GM19372 (cell line): ENCODE measurements around the gene NSD2.

Experiments used
- ATAC-seq: cut with Tn5 transposase; IDR thresholded peaks from one replicate; pipeline ENCODE4 v1.9.1; 2021; ENCODE audit warnings: mild to moderate bottlenecking, low read depth, moderate library complexity; ENCODE audit not compliant: unreplicated experiment

NSD2 gene

GRCh38 chr4:1938027-1938426 lies 66.8 kb downstream of the NSD2 start:
- no peak for ATAC-seq

DNA sequence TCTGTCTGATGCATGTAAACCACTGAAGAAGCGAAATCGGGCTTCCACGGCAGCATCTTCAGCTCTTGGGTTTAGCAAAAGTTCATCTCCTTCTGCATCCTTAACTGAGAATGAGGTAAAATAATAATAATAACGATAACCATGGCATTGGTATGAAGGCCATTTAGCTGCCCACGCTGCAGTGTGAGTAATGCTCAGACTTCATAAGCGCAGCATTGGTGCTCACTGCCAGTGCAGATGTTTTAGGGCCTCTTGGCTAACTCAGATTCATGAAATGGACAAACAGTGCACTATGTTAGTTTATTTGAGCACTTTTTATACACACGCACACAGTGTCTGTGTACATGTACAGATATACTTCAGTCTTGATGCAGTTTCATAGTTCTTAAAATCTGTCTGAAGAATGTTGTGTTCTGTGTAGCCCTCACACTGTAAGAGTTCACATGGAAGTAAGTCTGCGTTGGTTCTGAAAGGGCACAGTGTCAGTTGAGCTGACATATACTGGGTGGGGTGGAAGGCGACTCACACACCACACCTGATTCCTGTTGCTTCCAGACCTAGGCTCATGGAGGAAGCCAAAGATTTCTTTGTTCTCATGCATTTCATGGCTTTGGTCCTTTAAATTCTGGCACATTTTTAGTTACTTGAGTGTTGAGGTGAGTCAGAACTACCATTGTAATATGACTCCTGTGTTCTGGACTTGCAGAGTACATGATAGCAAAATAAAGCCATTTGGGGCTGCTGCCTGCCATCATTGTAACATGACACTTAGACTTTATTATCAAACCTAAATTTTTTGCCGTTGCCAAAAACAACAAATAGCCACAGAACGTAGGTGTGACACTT lies 68.7 kb downstream of the NSD2 start:
- ATAC-seq, result no peak

DNA sequence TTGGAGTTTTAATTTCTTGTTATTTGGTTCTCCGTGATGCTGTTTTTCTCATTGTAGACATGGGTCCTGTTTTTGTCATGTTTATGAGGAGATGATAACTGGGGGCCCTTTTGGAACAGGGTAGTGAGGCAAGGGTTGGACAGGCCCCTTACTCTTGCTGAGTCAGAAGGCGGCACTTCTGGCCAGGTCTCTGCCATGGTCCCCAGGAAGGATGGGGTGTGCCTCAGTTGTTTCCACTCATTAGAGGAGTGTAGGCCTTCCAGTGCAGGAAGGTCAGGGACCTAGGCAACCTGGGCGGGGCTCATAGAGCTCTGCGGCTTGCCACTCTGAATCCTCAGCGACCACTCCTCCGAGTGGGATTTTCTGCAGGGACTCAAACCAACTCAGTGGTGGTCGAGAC lies 69.4 kb downstream of the NSD2 start:
- ATAC-seq, result no peak

DNA sequence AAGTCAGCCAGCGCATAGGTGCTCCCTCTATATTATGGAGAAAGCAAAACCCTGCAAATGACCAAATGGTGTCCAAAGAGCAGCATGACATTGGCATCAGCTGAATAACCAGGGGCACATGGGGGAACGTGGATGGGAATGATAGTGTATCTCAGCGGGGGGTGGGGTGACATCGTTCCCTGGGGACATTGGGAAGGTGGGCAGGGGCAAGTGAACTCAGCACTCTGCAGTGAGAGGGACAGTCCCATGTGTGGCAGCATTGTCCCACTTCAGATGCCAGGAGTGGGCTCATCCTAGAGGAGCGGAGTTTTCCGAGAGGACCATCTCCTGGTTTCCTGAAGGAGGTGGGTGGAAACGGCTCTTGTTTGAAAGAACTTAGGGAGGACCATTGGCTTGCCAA lies 72.7 kb downstream of the NSD2 start:
- no peak for ATAC-seq

GRCh38 chr4:1945124-1945895 lies 74.1 kb downstream of the NSD2 start:
- no peak for ATAC-seq

- ATAC-seq, result no peak
Observed at GRCh38 chr4:1945912-1946311, 74.7 kb downstream of the NSD2 start.

- no peak for ATAC-seq
Observed at GRCh38 chr4:1948232-1948631, 77.0 kb downstream of the NSD2 start.

DNA sequence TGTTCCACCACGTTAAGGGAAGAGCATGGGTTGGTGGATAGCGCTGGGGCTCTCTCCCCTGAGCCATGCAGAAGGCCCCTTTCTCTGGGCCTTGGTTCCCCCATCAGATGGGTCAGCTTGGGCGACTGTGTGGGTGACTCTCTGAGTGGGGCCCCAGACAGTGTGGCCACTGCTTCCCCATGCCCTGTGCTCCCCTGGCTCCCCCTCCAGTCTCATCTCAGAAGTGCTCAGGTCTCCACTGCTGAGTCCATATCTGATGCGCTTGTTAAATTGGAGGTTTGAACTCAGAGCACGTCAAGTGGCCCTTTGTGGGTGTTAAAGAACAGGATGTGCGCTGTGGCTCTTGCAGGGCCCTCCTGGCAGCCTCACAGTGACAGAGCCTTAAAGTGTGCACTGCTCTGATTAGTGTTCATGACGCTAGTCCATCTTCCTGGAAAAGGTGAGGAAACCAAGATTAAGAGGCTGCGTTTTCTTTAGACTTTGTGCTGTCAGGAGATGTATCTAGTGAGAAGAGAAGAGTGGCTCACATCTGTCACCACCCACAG lies 77.8 kb downstream of the NSD2 start:
- no peak for ATAC-seq

GRCh38 chr4:1950369-1950768 lies 79.2 kb downstream of the NSD2 start:
- ATAC-seq, result no peak

GRCh38 chr4:1952058-1952700 lies 81.0 kb downstream of the NSD2 start:
- ATAC-seq, result no peak

DNA sequence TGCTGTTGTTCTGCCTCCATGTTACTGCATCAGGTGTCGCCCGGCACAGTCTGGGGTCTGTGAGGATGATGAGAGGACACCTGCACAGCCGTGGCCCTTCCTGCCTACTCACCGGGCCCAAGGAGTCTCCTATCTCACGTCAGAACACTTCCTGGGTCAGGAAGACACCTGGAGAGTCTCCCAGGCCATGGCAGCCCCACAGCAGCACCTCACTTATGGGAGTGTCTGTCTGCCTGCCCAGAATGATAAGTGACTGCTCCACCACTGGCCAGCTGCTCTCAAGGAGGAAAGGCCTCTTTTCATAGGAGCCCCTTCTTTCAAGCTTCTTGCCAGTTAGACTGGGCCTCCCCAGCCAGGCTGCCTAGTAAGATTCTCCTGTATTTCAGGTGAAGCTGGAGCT lies 81.5 kb downstream of the NSD2 start:
- ATAC-seq, result no peak

DNA sequence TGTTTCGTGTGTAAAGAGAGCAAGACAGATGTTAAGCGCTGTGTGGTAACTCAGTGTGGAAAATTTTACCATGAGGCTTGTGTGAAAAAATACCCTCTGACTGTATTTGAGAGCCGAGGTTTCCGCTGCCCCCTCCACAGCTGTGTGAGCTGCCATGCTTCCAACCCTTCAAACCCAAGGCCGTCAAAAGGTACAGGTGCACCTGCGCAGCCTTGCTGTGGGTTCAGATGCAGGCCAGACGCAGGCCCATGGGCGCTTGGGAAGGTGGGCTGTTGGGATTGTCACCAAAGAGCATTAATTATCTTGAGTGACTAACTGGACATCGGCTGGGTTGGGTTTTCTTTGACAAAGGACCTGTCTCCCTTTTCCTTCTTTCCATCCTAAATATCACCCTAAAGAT lies 82.1 kb downstream of the NSD2 start:
- no peak for ATAC-seq

GRCh38 chr4:1956631-1957030 lies 85.4 kb downstream of the NSD2 start:
- no peak for ATAC-seq

DNA sequence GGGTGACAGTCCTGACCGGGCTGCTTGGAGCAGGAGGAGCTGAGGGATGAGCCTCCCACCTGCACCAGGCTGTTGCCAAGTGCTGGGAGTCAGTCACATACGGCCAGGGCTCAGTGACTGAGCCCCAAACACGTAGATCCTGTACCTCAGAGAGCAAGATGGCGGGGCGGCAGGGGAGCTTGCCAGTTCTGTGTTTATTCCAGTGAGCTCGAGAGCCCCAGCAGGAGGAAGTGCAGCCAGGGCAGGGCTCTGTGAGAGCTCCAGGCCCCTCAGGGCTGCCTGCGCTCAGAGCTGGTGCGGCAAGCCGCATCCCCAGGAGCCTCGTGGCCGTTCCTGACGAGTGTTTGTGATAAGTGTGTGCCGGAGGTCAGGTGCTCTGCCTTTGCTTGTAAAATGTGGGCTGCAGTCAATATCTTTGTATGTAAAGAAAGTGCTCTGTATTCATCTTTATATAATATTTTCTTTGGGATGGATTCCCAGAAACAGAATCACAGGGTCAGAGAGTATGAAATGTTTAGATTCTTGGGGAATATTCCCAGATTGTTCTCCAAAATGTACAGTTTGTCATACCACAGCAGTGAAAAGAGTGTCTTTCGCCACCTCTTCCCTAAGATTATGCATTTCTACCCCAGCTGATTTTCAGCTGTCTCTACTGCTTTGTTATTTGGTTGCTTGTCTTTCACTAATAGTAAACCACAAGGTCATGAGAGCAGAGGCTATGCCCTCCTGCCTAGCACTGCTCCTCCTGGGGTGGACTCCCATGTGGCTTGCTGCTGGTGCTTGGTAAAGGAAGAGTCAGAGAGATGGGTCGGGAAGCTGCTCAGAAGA lies 87.3 kb downstream of the NSD2 start:
- no peak for ATAC-seq

DNA sequence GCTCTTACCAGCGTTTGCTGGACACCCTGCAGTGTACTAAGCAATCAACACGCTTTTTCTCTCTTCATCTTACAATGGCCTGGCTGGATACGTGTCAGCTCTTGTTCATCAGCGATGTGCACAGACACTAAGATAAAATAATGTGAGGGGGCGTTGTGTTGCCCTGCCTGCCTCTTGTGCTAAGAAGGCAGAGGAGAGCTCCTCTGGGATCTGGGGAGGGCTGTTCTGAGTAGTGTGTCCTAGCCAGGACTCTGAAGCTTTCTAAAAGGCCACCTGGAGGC lies 87.9 kb downstream of the NSD2 start:
- no peak for ATAC-seq

GRCh38 chr4:1960170-1960825 lies 89.1 kb downstream of the NSD2 start:
- ATAC-seq, result no peak

DNA sequence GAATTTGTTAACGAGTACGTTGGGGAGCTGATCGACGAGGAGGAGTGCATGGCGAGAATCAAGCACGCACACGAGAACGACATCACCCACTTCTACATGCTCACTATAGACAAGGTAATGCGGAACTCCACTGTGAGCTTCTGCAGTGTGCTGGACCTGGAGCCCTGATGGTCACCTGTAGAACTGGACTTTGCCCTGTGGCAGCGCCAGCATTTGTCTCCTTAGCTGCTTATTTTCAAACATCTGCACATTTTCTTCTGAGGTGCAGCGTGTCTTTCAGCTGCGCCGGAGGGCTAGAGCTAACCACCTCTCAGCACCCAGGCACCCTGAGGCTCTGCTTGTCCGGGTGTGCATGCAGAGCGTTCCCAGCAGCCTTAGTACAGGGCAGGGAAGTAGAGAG lies 89.8 kb downstream of the NSD2 start:
- no peak for ATAC-seq

GRCh38 chr4:1961563-1961962 lies 90.4 kb downstream of the NSD2 start:
- ATAC-seq, result no peak

DNA sequence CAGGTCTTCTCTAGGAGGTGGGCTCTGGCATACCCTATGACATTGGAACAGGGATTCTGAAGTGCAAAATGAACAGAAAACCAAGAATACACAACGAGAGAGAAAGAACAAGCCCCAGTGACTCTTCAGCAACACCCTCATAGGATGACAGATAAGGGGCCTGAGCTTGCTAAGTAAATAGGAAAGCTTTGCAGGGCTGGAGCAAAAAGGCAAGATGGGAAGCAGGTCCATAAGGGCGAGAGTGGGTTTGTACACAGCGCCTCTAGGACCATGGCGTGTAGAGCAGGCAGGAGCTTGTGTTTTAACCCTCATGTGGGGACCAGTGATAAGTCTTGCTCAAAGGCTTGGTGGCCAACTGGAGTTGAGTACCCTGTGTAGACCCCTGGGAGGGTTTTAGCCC lies 91.8 kb downstream of the NSD2 start:
- ATAC-seq, result no peak

- no peak for ATAC-seq
Observed at GRCh38 chr4:1964443-1964842, 93.2 kb downstream of the NSD2 start.
